AG08395 (cell line): Measurements from ENCODE around the gene GALNT8.

Experiments
- DNase-seq: peaks from one replicate; pipeline ENCODE4 v3.0.0; 2012; ENCODE audit warnings: mixed read lengths, low spot score

Gene GALNT8

DNA sequence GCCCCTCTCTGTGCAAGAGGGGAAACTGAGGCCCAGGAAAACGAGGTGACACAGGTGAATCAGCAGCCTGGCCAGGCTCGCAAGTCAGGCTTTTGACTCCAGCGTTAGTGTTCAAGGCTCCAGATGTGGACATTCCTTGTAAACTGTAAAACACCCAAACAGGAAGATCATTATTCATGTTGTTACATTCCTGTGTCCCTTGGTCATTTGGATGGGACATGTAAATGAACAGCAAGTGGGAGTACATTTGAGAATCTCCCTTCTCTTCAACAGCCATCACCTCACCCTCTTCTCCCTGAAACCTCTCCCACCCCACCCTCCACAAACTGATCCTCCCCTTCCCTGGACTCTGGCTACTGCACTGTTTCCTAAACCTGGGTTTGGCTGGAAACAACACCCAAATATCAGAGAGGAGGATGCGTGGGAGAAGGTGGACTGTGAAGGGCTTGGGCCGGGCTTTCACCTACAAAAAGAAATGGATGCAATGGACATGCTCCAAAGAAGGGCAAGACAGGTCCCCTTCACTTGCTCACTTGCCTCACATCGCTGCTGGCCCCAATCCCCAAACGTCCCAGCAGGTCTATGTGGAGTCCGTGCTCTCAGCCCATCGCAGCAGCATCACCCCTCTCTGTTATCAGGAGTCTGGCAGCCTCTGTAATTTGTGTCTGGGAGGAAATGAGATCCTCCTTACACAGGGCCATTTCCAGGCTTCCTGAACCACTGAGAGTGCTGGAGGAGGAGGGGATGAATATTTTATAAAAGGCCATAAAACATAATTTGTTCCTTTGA is 76.7 kb downstream of the GALNT8 start:
- no peak for DNase-seq

DNA sequence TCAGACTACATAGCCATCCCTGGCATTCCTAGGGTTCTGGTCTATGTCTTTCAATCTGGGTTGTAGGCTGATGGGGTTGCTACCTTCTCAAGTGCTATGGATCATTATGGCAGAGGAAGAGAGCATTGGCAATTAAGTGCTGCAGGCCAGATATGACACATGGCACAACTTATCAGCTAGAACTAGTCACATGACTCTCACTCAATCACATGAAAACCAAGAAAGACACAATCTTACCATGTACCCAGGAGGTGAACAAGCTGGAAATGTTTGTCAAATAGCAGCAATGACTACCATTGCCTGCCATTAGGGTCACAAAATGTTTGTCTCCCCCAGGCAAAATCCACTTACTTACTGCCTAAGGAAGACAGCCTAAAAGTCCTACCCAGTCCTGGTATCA is 80.4 kb downstream of the GALNT8 start:
- no peak for DNase-seq

DNA sequence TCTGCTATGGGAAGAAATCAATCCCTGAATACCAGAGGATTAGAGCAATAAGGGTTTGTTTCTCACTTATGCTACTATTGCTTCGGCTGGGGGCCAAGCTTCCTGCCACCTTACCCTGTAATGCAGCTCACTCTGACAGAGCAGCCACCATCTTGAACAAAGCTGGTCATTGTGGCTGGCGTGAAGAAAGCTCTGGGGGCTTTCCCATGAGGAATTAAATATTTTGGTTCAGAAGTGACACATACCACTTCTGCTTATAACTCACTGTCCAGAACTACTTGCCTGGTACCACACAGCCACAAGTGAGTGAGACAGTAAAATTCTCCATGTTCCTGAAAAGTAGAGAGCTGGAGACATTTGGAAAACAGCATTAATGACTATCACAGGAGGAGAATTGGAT is 82.6 kb downstream of the GALNT8 start:
- no peak for DNase-seq

DNA sequence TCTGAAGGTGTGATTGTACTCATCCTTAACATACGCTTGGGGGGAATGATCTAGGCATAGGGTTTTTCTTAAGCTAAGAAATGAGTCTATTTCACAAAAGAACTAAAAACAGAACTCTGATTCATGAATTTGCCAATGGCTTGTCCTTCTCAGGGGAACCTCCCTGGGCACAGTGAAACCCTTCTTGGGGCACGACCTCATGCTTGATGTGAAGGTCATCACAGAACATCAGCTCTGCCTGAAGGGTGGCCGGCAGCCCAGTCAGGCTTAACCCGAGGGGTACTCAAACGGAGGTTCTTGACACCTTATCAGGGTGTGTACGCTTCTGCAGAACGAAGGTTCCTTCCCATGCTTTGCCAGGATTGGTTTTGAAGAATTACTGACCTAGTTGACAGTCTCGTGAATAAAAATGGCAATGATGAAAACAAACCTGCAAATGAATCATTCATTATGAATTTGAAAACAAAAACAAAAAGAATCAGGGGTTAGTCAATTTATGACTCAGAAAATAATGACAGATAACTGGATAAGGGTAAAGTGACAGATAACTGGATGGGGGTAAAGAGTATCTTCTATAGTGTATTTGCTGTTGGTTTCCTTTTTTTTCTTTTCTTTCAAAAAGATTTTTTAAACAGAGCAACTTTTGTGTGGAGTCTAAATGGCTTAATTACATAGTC is 86.4 kb downstream of the GALNT8 start:
- no peak for DNase-seq

DNA sequence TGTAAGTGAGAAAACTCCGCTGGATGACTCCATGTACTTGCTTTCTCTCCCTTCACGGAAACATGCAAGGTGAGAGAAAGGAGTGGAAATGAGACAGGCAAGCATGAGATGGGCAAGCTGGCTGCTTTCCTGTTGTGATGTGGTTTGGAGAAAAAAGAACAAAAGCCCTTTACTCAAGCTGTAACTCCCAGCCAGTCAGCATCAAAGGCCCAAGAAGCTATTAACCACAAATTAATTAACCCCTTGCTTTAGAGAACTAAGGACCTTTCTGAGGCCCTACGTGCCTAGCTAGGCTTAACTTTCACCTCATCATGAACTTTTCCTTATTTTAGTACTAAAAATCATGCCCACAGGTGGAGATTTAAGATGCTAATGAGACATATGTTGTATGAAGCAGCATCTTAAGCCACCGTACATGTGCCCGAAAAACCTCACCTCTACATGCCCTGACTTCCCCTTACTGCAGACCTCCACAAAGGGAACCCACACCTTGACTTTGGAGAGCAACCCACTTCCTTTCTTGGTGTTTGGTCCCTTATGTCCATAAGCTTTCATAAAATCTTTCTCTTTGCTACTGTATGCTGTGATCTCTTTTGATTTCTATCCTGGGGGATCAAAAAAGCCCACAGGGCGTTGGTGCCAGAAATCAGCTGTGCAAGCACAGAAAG is 87.0 kb downstream of the GALNT8 start:
- no peak for DNase-seq

DNA sequence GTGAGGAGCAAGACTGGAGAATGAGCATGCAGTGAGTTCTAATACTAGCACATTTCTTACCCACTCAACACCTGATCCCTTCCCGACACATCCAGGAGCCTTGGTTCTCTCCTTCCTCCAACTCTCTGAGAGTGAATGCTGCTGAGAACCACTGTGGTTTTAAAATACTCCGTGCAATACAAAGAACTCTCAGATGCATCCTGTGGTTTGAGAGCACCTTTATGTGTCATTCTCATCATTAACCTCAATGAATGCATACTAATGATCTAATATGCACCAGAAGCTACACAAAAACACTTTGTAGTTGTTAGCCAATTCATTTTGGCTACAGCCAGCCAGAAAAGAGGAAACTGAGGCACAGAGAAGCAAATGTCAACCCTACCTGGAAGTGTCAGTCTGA is 87.6 kb downstream of the GALNT8 start:
- no peak for DNase-seq

DNA sequence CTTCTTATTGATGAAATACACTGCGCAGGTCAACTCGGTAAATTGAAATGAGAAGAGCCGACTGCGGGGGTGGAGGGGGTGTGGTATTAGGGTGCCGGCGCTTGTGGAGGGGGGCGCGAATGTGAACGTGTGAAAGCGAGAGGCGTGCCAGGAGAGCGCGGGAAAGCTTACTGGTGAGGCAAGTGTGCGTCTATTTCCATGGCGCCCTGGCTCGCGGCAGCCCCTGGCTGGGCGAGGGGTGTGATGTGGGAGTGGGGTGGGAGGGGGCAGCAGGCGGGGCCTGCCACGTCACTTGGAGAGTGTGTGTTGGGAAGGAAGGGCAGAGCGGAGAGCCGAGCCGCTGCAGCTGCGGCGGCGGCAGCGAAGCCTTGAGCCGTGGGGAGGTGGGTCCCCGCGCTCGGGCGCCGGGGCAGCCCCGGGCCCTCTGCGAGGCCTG is 88.8 kb downstream of the GALNT8 start:
- no peak for DNase-seq

DNA sequence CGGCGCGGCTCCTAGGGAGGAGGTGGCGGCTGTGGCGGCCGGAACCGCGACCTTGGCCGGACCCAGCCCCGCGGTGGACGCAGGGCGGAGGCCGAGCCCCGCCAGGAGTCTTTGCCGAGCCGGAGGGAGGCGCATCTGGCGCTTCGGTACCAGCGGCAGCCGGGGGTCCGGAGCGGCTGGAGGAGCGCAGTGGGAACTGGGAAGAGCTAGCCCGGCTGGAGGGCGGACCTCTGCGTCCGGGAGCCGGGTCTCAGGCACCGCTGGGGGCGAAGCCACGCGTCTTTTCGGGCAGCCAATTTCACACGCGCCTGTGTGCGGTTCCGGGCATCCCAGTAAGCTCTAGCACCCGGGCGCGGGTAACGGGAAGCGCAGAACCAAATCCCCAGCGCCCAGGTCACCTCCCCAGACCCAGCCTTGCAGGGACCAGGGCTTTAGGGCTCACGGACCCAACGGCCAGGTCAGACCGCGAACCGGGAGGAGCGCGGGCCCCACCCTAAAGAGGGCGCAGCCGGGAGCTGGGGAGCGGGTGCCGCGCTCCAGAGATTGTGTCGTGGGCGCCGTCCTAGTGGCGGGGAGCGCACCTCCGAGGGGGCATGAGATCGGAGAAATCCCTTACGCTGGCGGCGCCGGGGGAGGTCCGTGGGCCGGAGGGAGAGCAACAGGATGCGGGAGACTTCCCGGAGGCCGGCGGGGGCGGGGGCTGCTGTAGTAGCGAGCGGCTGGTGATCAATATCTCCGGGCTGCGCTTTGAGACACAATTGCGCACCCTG is 89.4 kb downstream of the GALNT8 start:
- DNase-seq: no peak

DNA sequence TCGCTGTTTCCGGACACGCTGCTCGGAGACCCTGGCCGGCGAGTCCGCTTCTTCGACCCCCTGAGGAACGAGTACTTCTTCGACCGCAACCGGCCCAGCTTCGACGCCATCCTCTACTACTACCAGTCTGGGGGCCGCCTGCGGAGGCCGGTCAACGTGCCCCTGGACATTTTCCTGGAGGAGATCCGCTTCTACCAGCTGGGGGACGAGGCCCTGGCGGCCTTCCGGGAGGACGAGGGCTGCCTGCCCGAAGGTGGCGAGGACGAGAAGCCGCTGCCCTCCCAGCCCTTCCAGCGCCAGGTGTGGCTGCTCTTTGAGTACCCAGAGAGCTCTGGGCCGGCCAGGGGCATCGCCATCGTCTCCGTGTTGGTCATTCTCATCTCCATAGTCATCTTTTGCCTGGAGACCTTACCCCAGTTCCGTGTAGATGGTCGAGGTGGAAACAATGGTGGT is 90.0 kb downstream of the GALNT8 start:
- DNase-seq: no peak

DNA sequence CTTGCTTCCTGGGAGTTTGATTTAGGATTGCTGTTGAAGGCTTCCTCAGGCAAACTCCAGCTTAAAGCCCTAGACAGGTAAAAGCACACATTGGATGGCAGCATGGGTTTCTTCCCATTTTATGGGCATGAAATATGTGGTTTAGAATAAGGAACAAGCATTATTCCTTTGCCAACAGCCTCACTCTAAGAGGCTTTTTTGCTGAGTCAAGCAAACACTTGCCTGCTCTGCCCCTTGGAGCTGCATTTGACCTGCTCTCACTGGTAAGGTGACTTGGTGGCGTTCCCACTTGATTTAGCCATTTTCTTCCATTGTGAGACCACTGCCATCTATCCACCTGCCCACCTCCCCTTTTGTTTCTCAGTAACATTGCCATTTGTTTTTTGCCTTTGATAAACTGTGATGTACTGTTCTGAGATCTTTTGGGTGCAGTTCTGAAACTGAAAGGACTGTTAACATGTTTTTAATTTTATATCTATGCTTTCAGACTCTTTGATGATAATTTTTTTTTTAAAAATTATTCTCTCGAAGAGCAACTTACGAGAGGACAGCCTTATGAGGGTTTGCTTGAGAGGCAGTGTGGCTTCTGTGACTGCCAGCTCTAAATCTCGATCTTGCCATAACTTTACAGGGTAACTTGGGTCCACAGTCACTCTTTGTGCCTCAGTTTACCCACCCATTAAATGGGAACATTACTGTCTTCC is 92.6 kb downstream of the GALNT8 start:
- DNase-seq: no peak

DNA sequence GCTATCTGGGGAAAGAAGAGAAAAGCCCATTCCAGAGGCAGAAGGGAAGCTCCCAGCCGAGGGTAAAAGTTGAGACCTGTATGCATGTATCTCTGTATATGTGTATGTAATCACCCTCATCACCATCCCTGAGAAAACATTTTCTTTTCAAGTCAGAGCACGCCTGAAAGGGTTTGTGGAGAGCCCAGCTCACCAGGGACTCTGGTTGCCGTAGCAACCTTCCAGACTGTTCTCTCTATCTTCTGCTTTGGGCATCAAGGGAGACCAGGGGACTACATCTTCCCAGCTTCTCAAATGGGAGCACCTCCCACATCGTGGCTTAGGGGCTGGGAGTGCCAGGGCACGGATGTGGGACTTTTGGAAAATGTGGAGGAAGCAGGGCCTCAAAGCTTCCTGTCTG is 93.5 kb downstream of the GALNT8 start:
- no peak for DNase-seq

DNA sequence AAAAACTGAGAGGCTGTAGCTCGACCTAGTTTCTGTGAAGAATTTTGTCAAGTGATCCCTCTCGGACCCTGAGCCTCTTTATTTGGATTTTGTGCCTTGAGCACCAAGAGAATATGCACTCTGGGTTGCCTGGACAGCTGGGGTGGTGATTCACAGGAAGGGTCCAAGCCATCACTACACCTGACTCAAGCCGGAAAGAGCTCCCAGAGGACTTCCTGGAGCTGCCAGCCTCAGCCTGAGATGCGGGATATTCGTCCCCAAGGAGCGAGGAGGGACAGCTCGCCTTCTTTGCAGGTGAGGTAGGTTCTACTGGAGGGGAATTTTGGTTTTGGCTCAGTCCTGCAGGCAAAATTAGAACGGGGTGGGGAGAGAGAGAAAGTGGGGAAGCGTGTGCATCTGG is 94.3 kb downstream of the GALNT8 start:
- DNase-seq: no peak

DNA sequence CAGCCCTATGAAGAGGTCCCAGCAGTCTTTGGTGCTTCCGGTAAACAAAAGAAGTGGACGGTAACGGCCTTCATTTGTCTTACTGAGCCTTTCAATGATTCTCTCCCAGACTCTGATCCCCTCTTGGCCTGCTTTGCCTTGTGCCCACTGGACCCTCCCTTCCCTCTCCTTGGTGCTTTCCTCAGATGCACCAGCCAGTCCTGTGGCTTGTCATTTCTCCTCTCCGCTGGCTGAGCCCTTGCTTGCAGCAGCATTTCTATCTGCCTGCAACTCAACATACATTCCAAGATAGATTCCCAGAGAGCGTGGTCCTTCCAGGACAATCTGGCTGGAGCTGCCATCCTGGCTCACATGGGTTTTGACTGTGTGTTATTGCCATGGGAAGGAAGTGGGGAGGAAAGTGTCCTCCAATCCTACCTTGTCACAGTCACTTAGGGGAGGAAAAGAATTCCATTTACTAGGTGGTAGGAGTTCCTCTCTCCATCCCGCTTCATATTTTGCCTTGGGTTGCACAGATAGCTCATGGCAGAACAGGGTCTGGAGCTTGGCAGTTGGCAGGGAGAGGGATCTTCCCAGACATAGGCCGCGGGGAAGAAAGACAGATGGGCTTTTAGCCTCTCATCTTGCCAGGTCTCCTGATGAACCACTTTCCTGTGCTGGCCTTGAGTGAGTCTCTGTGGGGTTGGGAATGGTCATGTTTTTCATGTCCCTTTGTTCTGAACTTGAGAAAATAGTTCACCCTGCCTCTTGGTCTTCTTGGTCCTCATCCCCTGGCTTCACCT is 96.7 kb downstream of the GALNT8 start:
- DNase-seq: no peak

DNA sequence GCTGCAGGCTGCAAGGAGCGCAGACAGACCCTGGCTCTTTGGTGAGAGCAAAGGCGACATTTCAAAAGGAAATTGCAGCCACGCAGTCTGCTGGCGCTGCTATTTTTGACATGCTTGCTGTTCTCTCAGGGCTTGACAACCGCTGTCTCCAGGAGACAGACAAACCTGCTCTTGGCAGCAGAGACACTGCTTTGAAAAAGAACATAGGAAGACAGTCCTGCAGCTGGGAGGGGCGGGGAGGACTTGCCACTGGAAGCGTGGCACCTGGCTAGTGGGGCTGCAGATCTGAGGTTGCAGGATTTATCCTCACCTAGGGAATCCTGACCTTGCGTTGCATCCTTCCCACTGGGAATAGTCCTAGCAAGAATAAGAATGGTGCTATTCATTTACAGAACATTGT is 97.7 kb downstream of the GALNT8 start:
- no peak for DNase-seq

DNA sequence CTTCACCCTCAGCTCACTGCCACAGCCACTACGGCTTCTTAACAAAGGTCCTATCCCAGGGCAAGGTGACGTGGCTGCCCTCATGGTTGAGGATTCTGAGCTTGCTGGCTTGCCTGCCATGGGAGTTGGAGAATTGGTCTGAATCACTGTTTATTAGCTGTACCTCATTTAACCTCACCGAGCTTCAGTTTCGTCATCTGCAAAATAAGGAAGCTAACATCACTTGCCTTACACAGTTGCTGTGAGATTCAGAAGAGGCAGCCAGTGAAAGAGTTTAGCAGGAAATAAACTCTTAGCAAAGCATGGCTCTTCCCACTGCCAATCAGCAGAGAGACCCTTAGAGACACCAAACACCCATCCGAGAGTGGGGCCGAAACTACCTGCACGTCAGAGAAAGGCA is 99.5 kb downstream of the GALNT8 start:
- no peak for DNase-seq

DNA sequence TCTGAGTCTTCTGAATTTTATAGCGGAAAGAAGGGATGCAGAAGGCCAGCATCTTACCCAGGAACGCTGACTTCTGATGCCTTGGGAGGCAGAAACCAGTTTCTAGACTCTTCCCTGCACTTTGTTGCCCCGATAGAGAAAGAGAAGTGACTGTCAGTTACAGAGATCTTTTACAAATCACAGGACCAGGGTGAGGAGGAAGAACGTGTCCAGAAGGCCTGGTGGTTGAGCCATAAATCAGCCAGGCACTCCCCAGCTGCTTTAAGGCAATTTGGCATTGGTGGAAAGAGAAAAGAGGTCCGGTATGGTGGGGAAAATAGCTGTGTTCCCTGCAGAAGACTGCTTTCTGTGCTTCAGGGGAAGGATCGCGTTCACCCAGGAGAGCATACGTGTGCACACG is 100.8 kb downstream of the GALNT8 start:
- no peak for DNase-seq
